IMR-90 (cell line): Measurements from ENCODE around the gene ZNF439. TPM values are rescaled to one million over a fixed set of nuclear protein-coding genes. Genes with fewer than 3 reads are reported as not detected.

Experiments
- ATAC-seq: fragments of 200-7000 bp; cut with Tn5 transposase; 2 replicates; pipeline ENCODE4 v1.9.1; 2020; ENCODE audit warnings: low read depth, mild to moderate bottlenecking, moderate library complexity
- BruUV-seq: library from RNA; stranded (reverse); fragments of 400-500 nt; replicated peaks from 2 replicates; lab custom pipeline; 2021; lab: Mats Ljungman, UMichigan
- CTCF ChIA-PET: fragments of 300-600 bp; formaldehyde crosslinking; extraction: SDS; loops from one replicate; lab custom pipeline; 2021; ENCODE audit warnings: antibody characterized with exemption; lab: Yijun Ruan, JAX
- POLR2A ChIA-PET: fragments of 300-600 bp; sonication (Branson Sonifier 250); formaldehyde crosslinking; loops from one replicate; lab custom pipeline; 2022; ENCODE audit warnings: antibody characterized with exemption; ENCODE audit not compliant: unreplicated experiment; lab: Charles Lee
- DNase-seq: peaks from one replicate; pipeline ENCODE4 v3.0.0; 2013
- H2AFZ ChIP-seq: replicated peaks from 2 replicates; pipeline ENCODE3; 2013; ENCODE audit warnings: low read length, mild to moderate bottlenecking; ENCODE audit not compliant: poor library complexity
- H2AK5ac ChIP-seq: 2 replicates; pipeline ENCODE4 v1.6.1; 2013; ENCODE audit warnings: low read depth, low read length, inconsistent platforms
- H2AK9ac ChIP-seq: replicated peaks from 2 replicates; pipeline ENCODE3; 2013; ENCODE audit warnings: mild to moderate bottlenecking, low read depth, low read length, moderate library complexity; ENCODE audit not compliant: poor library complexity
- H2BK120ac ChIP-seq: 2 replicates; pipeline ENCODE4 v1.6.1; 2013; ENCODE audit warnings: low read depth, low read length, inconsistent platforms
- H2BK15ac ChIP-seq: 3 replicates; pipeline ENCODE4 v1.6.1; 2013; ENCODE audit warnings: low read depth, low read length, inconsistent platforms
- H2BK20ac ChIP-seq: 2 replicates; pipeline ENCODE4 v1.6.1; 2013; ENCODE audit warnings: low read depth, mild to moderate bottlenecking, inconsistent platforms, low read length, moderate library complexity
- H2BK5ac ChIP-seq: 2 replicates; pipeline ENCODE4 v1.6.1; 2013; ENCODE audit warnings: mild to moderate bottlenecking, low read depth, low read length, inconsistent platforms; ENCODE audit not compliant: poor library complexity, severe bottlenecking
- H3K14ac ChIP-seq: replicated peaks from 2 replicates; pipeline ENCODE4 v1.6.1; 2013; ENCODE audit warnings: low read depth, low read length, inconsistent platforms
- H3K18ac ChIP-seq: 2 replicates; pipeline ENCODE4 v1.6.1; 2013; ENCODE audit warnings: low read depth, low read length, control low read depth
- H3K23ac ChIP-seq: 2 replicates; pipeline ENCODE4 v1.6.1; 2013; ENCODE audit warnings: low read depth, low read length, inconsistent platforms
- H3K27ac ChIP-seq: 2 replicates; pipeline ENCODE4 v1.5.1; 2013; ENCODE audit warnings: mild to moderate bottlenecking, control low read depth, low read length; ENCODE audit not compliant: insufficient read depth
- H3K27me3 ChIP-seq: 2 replicates; pipeline ENCODE4 v1.6.1; 2013; ENCODE audit warnings: low read length; ENCODE audit not compliant: control insufficient read depth, insufficient read depth
- H3K36me3 ChIP-seq: 2 replicates; pipeline ENCODE4 v1.6.1; 2013; ENCODE audit warnings: low read length, mixed read lengths; ENCODE audit not compliant: control insufficient read depth, insufficient read depth
- H3K4ac ChIP-seq: 2 replicates; pipeline ENCODE4 v1.6.1; 2013; ENCODE audit warnings: low read depth, low read length, inconsistent platforms
- H3K4me1 ChIP-seq: 2 replicates; pipeline ENCODE4 v1.6.1; 2013; ENCODE audit warnings: low read length, mixed read lengths; ENCODE audit not compliant: control insufficient read depth, insufficient read depth
- H3K4me2 ChIP-seq: 2 replicates; pipeline ENCODE4 v1.6.1; 2013; ENCODE audit warnings: low read depth, mild to moderate bottlenecking, control low read depth, low read length, moderate library complexity
- H3K4me3 ChIP-seq: 2 replicates; pipeline ENCODE4 v1.5.1; 2013; ENCODE audit warnings: low read depth, mild to moderate bottlenecking, control low read depth, low read length, moderate library complexity; ENCODE audit not compliant: insufficient read depth
- H3K56ac ChIP-seq: 2 replicates; pipeline ENCODE4 v1.6.1; 2013; ENCODE audit warnings: low read length, inconsistent platforms; ENCODE audit not compliant: insufficient read depth; ENCODE audit errors: extremely low read depth
- H3K79me1 ChIP-seq, 2 experiments: 2 replicates each; pipeline ENCODE4 v1.6.1; 2013; ENCODE audit warnings: low read length in 2 of 2, inconsistent platforms in 1 of 2, low read depth in 1 of 2
- H3K9ac ChIP-seq: 2 replicates; pipeline ENCODE4 v1.6.1; 2013; ENCODE audit warnings: low read depth, low read length, control low read depth
- H3K9me1 ChIP-seq: 2 replicates; pipeline ENCODE4 v1.6.1; 2013; ENCODE audit warnings: low read length, inconsistent platforms; ENCODE audit not compliant: insufficient read depth
- H3K9me3 ChIP-seq: 2 replicates; pipeline ENCODE4 v1.6.1; 2013; ENCODE audit warnings: low read length; ENCODE audit not compliant: control insufficient read depth, insufficient read depth
- H4K20me1 ChIP-seq: 2 replicates; pipeline ENCODE4 v1.6.1; 2013; ENCODE audit warnings: low read length, inconsistent platforms; ENCODE audit not compliant: insufficient read depth
- H4K5ac ChIP-seq: 2 replicates; pipeline ENCODE4 v1.6.1; 2013; ENCODE audit warnings: mild to moderate bottlenecking, low read depth, low read length, control low read depth
- H4K8ac ChIP-seq, 2 experiments: 2 replicates each; pipeline ENCODE4 v1.6.1; 2013; ENCODE audit warnings: low read depth in 2 of 2, low read length in 2 of 2, control low read depth in 1 of 2, inconsistent platforms in 1 of 2
- H4K91ac ChIP-seq: 2 replicates; pipeline ENCODE4 v1.6.1; 2013; ENCODE audit warnings: low read depth, low read length, inconsistent platforms; ENCODE audit not compliant: insufficient read depth
- BHLHE40 ChIP-seq: fragments of 150-350 bp; IDR thresholded peaks from 2 replicates; pipeline ENCODE4 v1.6.1; 2016; ENCODE audit warnings: mild to moderate bottlenecking, low read depth, low read length
- MXI1 ChIP-seq: IDR thresholded peaks from 2 replicates; pipeline ENCODE4 v1.6.1; 2012; ENCODE audit warnings: low read depth, mild to moderate bottlenecking, low read length, moderate library complexity, borderline replicate concordance
- NFE2L2 ChIP-seq: fragments of 150-350 bp; IDR thresholded peaks from 2 replicates; pipeline ENCODE4 v1.6.1; 2016; ENCODE audit warnings: low read depth, mild to moderate bottlenecking, low read length
- SMC3 ChIP-seq: fragments of 150-350 bp; IDR thresholded peaks from 2 replicates; pipeline ENCODE4 v1.6.1; 2016; ENCODE audit warnings: low read depth, mild to moderate bottlenecking, antibody characterized with exemption, low read length, moderate library complexity
- WGBS, 2 experiments: methylation state at CpG; one replicate each; pipeline versions ENCODE4 v1.1.5 to v1.1.7; 2013; ENCODE audit warnings: missing lambda C conversion rate in 2 of 2; ENCODE audit not compliant: insufficient read length in 1 of 2; ENCODE audit errors: extremely low coverage in 2 of 2; 5-methylcytosine and 5-hydroxymethylcytosine counted together
- dilution Hi-C: fragments of 300-500 bp; cut with HindIII; formaldehyde crosslinking; loops from one replicate; pipeline ENCODE4 v1.14.3; 2018; ENCODE audit warnings: low sequenced_read_pairs; ENCODE audit not compliant: unreplicated experiment
- in situ Hi-C: fragments of 300-500 bp; cut with MboI; formaldehyde crosslinking; loops from 3 replicates; pipeline ENCODE4 v1.14.3; 2019; ENCODE audit warnings: low sequenced_read_pairs, inconsistent platforms, mixed read lengths
- intact Hi-C: fragments of 100-400 bp; cut with micrococcal nuclease; formaldehyde crosslinking; loops from 2 replicates; pipeline ENCODE4 v1.10.0; 2022
- polyA plus RNA-seq, 3 experiments: library from polyadenylated mRNA; depleted of rRNA; stranded (reverse); fragments of >200 nt; gene quantifications; 2 replicates each; pipeline ENCODE4 v1.2.3, GENCODE V29; 2012; ENCODE audit warnings: low replicate concordance in 1 of 3
- total RNA-seq: library from RNA; depleted of rRNA; stranded (reverse); fragments of >200 nt; gene quantifications from 2 replicates; pipeline ENCODE4 v1.2.3, GENCODE V29; 2012
- TF ChIP-seq, protein P1 (sequence below): fragments of 150-350 bp; IDR thresholded peaks from 2 replicates; pipeline ENCODE4 v1.6.1; 2016; ENCODE audit warnings: low read depth, mild to moderate bottlenecking, low read length, moderate library complexity, borderline replicate concordance

The ZNF439 gene
- total and polyA plus RNA-seq, 2 of the 4 experiments (the other 2 are of a cell fraction), result 4.8 to 8.4 TPM

DNA sequence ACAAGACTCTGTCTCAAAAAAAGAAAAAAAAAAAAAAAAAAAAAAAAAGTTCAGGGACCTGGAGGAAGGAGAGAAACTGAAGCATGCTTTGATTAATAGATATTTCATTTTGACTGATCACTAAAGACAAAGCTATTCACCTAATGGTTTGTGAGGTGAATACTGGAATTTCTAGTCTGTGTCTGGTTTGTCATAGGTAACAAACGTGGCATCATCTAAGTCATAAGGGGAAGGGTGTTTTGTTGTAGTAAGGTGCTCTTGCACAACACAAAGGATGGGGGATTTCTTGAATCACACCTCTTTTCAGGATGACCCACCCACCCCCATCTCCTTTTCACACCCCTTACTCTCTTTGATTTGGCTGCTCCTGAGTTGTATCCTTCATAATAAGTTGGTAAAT, 25.2 kb downstream of the ZNF439 start:
- H3K18ac ChIP-seq, result no peak overlapping the region
- no peak overlapping the region for H2AK9ac ChIP-seq
- no peak overlapping the region for H2AFZ ChIP-seq
- no peak overlapping the region for H3K27ac ChIP-seq
- no peaks in the 10 kb centered on the region; a peak in 1 of 4 replicates for H3K79me1 ChIP-seq
- intact Hi-C loops, result no loop called here
- no peak overlapping the region for H3K4me3 ChIP-seq
- ATAC-seq, result no peak
- H3K36me3 ChIP-seq, result peaks cover 6% of the 10 kb centered on the region; the same call in 1 of the 2 replicates
- no peaks in the 10 kb centered on the region for H4K20me1 ChIP-seq
- no peaks in the 10 kb centered on the region for H3K4me1 ChIP-seq
- H4K8ac ChIP-seq, result no peak overlapping the region
- no peak overlapping the region for H3K14ac ChIP-seq
- WGBS, 2 experiments, result no CpG with 5 or more reads among the region's 1 CpG
- H3K4me2 ChIP-seq, result no peak overlapping the region
- H4K91ac ChIP-seq, result no peak overlapping the region
- H4K5ac ChIP-seq, result no peak overlapping the region
- no peak overlapping the region for H3K23ac ChIP-seq
- no peak overlapping the region for H2BK15ac ChIP-seq
- no peak overlapping the region for H2BK5ac ChIP-seq
- no peak overlapping the region for H3K9ac ChIP-seq
- H3K27me3 ChIP-seq, result no peaks in the 10 kb centered on the region
- H3K9me3 ChIP-seq, result peaks cover 29% of the 10 kb centered on the region
- no peaks in the 10 kb centered on the region for H3K9me1 ChIP-seq
- no peak overlapping the region for H2BK20ac ChIP-seq
- ChIA-PET POLR2A (no interaction called here), CTCF (no interaction called here)
- H2AK5ac ChIP-seq, result no peak overlapping the region
- in situ Hi-C loops, result no loop called here
- DNase-seq, result no peak
- dilution Hi-C loops, result no loop called here
- no TSS peak for BruUV-seq
- H3K56ac ChIP-seq, result no peak overlapping the region
- no peak overlapping the region for H2BK120ac ChIP-seq
- TF ChIP-seq, protein P1, sequence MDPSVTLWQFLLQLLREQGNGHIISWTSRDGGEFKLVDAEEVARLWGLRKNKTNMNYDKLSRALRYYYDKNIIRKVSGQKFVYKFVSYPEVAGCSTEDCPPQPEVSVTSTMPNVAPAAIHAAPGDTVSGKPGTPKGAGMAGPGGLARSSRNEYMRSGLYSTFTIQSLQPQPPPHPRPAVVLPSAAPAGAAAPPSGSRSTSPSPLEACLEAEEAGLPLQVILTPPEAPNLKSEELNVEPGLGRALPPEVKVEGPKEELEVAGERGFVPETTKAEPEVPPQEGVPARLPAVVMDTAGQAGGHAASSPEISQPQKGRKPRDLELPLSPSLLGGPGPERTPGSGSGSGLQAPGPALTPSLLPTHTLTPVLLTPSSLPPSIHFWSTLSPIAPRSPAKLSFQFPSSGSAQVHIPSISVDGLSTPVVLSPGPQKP, result no peak
- no peak for TF ChIP-seq MXI1
- TF ChIP-seq NFE2L2, result no peak
- no peak for TF ChIP-seq BHLHE40
- no peak for TF ChIP-seq SMC3
- no peak overlapping the region for H3K4ac ChIP-seq
